C4-2B (cell line): ENCODE data around the gene IQGAP3.

ENCODE experiments used
- H3K27ac ChIP-seq: fragments of 450-650 bp; 2 replicates; pipeline ENCODE4 v1.5.1; 2017
- ZFX ChIP-seq: fragments of 450-650 bp; IDR thresholded peaks from 2 replicates; pipeline ENCODE4 v1.6.1; 2017
- TF ChIP-seq, protein P1 (sequence below): fragments of 450-650 bp; conservative IDR thresholded peaks from 2 replicates; pipeline ENCODE4 v1.5.1; 2017; ENCODE audit warnings: mild to moderate bottlenecking

The IQGAP3 gene

DNA sequence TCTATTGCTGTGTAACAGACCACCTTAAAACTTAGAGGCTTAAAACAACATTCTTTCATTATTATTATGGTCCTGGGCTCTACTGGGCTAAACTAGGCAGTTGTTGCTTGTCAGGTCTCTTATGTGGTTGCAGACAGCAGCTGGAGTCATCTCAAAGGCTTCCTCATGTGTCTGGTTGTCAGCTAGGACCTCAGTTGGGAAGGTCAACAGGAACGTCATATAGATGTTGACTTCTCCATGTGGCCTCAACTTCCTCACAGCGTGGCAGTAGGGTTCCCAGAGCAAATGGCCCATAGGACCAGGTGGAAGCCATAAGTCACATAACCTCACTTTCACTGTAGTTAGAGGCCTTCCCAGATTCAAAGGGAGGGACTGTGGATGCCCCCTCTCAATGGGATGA is 56.4 kb downstream of the IQGAP3 start:
- H3K27ac ChIP-seq = no peak overlapping the region
- TF ChIP-seq, protein P1, sequence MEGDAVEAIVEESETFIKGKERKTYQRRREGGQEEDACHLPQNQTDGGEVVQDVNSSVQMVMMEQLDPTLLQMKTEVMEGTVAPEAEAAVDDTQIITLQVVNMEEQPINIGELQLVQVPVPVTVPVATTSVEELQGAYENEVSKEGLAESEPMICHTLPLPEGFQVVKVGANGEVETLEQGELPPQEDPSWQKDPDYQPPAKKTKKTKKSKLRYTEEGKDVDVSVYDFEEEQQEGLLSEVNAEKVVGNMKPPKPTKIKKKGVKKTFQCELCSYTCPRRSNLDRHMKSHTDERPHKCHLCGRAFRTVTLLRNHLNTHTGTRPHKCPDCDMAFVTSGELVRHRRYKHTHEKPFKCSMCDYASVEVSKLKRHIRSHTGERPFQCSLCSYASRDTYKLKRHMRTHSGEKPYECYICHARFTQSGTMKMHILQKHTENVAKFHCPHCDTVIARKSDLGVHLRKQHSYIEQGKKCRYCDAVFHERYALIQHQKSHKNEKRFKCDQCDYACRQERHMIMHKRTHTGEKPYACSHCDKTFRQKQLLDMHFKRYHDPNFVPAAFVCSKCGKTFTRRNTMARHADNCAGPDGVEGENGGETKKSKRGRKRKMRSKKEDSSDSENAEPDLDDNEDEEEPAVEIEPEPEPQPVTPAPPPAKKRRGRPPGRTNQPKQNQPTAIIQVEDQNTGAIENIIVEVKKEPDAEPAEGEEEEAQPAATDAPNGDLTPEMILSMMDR = no peak
- TF ChIP-seq ZFX = no peak

DNA sequence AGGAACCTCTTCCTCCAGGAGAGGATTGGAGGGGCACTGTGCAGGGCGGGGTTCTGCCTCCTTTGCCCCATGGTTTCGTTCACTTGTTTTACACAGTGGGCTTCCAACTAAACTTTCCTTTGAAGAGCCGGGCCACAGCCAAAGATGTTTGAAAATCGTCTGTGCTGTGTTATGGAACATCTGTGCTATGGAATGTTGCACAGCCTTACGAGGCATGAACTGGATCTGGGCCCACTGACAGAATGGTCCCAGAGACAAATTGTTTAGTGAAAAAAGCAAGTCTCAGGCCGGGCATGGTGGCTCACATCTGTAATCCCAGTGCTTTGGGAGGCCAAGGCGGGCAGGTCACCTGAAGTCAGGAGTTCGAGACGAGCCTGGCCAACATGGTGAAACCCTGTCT is 59.2 kb downstream of the IQGAP3 start:
- H3K27ac ChIP-seq = no peak overlapping the region
- no peak for TF ChIP-seq ZFX
- TF ChIP-seq, protein P1 = no peak

DNA sequence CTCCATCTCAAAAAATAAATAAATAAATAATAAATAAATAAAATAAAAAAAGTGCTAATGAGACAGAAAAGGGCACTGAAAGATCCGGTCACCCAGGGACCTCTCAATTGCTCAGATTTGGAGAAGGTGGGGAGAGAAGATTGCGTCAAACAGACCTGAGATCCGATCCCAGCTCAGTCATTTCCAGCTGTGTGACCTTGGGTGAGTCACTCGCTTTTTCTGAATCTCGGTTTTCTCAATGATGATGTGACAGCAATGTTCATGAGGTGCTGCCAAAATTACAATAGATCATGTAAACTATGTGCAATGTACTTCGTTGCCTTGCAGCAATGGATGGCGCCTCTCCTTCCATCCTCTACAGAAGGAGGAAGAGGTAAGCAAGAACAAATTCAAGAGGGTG is 60.7 kb downstream of the IQGAP3 start:
- no peak for TF ChIP-seq ZFX
- TF ChIP-seq, protein P1 = no peak
- no peak overlapping the region for H3K27ac ChIP-seq

DNA sequence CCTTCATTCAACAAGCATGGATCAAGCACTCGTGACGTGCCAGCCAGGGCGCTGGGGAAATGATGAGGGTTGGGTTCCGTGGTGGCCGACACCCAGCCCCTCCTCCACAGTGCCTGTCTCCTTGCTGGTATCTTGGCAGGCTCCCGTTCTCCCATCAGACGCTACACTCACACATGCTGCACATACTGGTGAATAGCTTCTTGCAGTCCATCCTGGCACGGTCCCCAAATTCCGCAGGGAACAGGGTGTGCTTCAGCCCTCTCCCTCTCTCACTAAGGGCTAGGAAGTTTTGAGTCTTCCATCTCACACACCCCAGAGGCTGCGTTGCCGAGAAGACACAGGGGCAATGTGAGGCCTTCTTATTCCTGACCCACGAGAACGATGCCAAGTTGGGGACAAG is 61.7 kb downstream of the IQGAP3 start:
- TF ChIP-seq, protein P1 = no peak
- no peak for TF ChIP-seq ZFX
- H3K27ac ChIP-seq = peak overlapping the region; percentile 26

DNA sequence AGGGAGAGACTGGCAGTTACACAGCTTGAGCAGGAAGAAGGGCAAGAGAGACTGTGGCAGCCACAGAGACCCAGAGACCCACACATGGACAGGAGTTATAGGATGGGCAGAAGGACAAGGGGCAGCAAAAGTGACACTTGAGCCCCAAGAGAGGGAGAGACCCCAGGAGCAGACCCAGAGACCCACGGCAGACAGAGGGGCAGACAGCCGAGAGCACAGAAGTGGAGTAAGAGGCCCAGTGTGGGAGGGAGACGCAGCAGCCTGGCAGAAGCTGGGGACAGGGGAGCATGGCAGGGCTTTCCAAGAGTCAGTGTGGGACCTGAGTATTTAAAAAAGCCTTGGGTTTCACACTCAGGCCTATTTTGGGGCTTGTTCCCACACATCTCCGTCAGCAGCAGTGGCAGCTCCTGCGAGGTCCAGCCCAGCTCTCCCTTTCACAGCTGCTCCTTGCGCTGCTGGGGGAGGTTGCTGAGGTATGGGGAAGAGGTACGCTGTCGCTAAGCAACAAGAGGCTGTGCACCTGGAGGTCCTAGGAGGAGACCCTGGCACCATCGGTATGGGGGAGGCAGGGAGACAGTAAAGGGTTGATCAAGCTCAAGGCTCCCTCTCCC is 62.8 kb downstream of the IQGAP3 start:
- TF ChIP-seq ZFX = no peak
- TF ChIP-seq, protein P1 = no peak
- H3K27ac ChIP-seq = no peak overlapping the region

DNA sequence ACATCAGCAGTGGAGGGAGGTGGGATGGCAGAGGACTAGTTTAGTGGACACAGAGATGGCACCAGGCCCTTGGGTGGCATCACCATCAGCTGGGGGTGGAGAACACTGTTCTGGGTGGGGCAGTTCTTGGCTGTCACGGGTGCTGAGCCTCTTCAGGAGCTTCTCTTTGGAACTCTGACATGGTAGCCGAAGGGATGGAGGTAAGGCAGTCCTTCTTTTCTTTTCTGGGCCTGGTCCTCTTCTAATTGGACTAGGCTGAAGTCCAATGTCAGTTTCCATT is 63.5 kb downstream of the IQGAP3 start:
- H3K27ac ChIP-seq = no peak overlapping the region
- TF ChIP-seq, protein P1 = no peak
- TF ChIP-seq ZFX = no peak

DNA sequence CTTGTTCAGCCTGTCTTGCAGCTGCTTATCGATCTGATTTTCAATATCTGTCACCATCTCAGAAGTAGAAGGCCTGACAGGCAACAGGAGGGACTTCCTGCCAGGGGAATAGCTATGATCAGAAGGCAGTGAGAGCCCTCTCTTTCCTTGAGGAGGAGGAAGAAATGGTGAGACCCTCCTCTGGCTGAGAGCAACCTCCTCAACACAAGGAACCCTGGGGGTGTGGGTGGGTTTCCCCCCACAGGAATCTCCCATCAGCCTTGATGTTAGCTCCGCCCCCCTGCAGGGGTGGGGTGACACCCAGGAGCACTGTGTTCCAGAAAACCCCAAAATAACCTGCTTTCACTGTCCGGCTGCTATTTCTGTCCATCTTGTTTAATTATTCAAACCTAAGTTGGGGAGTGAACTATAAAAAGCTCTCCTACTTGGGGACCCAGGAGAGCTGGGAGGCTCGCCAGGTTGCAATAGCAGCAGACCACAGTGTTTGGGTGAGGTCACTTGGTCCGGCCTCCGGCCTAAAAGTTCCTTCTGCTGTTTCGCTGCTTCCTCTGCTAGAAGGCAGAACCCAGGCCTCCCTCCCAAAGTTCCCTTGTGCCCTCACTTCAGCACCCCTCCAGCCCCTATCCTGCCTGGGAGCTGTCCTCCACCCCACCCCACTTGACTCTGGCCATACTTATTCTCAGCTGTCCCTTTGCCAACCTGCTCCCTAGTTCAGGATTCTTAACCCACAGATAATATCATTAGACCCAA is 64.0 kb downstream of the IQGAP3 start:
- no peak overlapping the region for H3K27ac ChIP-seq
- TF ChIP-seq, protein P1 = no peak
- TF ChIP-seq ZFX = no peak
